ENCODE data around the gene DISP3.

- no peak for TF ChIP-seq CTCF (IDR thresholded peaks at IDR 0.05; ENCODE audit: low read length)
- TF ChIP-seq EZH2 (IDR thresholded peaks at IDR 0.05; ENCODE audit: borderline replicate concordance, low read length) = no peak
Measured at GRCh38 chr1:11485191-11485590, 6.2 kb downstream of the DISP3 start.

Data from OCI-LY1 (cell line).